ENCODE data around the gene TTC5. TPM values are rescaled to one million over a fixed set of nuclear protein-coding genes. Genes with fewer than 3 reads are reported as not detected.
"Not testable (repeated sequence)": the region's sequence is repeated elsewhere in the genome, so short reads cannot be mapped to it uniquely, and the experiment has no call there.

The TTC5 gene
- 13.4 and 15.3 TPM in 2 replicates for total RNA-seq (2014; rRNA removed; shearing (Covaris generic))

- H3K27me3 ChIP-seq (ENCODE audit: control insufficient read depth, insufficient read depth, low read length), result no peaks in the 10 kb centered on the region
- H3K36me3 ChIP-seq (replicated peaks; ENCODE audit: control insufficient read depth, insufficient read depth, low read length), result peaks cover 4% of the 10 kb centered on the region
- peak; percentile 88 for DNase-seq
These were observed at the start of gene TTC5 for GRCh38 chr14:20305265-20306078. Gene TTC5 (minus strand): TSS chr14:20305951. CDS start chr14:20305937, 14 bp downstream.

GRCh38 chr14:20350860-20351259 lies 45.1 kb upstream of the TTC5 start:
- Histone ChIP-seq H3K4me3 (ENCODE audit: insufficient read depth, low read depth, low read length) (no peak overlapping the region), H3K27me3 (ENCODE audit: control insufficient read depth, insufficient read depth, low read length) (no peaks in the 10 kb centered on the region), H3K36me3 (replicated peaks; ENCODE audit: control insufficient read depth, insufficient read depth, low read length) (peaks cover 22% of the 10 kb centered on the region)
- no peak for DNase-seq

More at GRCh38 chr14:20305265-20306078, at the start of gene TTC5:
- H3K4me3 ChIP-seq (ENCODE audit: insufficient read depth, low read depth, low read length), result peak within 1 kb of the TSS; percentile 65

GRCh38 chr14:20350282-20350681 lies 44.5 kb upstream of the TTC5 start:
- Histone ChIP-seq H3K4me3 (ENCODE audit: insufficient read depth, low read depth, low read length) (no peak overlapping the region), H3K27me3 (ENCODE audit: control insufficient read depth, insufficient read depth, low read length) (no peaks in the 10 kb centered on the region), H3K36me3 (replicated peaks; ENCODE audit: control insufficient read depth, insufficient read depth, low read length) (peaks cover 27% of the 10 kb centered on the region)
- no peak for DNase-seq

- peaks cover 26% of the 10 kb centered on the region for H3K36me3 ChIP-seq (replicated peaks; ENCODE audit: control insufficient read depth, insufficient read depth, low read length)
- H3K4me3 ChIP-seq (ENCODE audit: insufficient read depth, low read depth, low read length), result no peak overlapping the region
- no peak for DNase-seq
These were observed 42.0 kb upstream of the TTC5 start for GRCh38 chr14:20347747-20348146.

GRCh38 chr14:20346713-20347112 lies 41.0 kb upstream of the TTC5 start:
- H3K36me3 ChIP-seq (replicated peaks; ENCODE audit: control insufficient read depth, insufficient read depth, low read length), result peaks cover 20% of the 10 kb centered on the region
- no peak overlapping the region for H3K4me3 ChIP-seq (ENCODE audit: insufficient read depth, low read depth, low read length)
- no peak for DNase-seq
- no peaks in the 10 kb centered on the region for H3K27me3 ChIP-seq (ENCODE audit: control insufficient read depth, insufficient read depth, low read length)

More at GRCh38 chr14:20347747-20348146, 42.0 kb upstream of the TTC5 start:
- H3K27me3 ChIP-seq (ENCODE audit: control insufficient read depth, insufficient read depth, low read length), result no peaks in the 10 kb centered on the region

- DNase-seq, result no peak
- peaks cover 18% of the 10 kb centered on the region for H3K36me3 ChIP-seq (replicated peaks; ENCODE audit: control insufficient read depth, insufficient read depth, low read length)
- no peak overlapping the region for H3K4me3 ChIP-seq (ENCODE audit: insufficient read depth, low read depth, low read length)
- no peaks in the 10 kb centered on the region for H3K27me3 ChIP-seq (ENCODE audit: control insufficient read depth, insufficient read depth, low read length)
These were observed 39.6 kb upstream of the TTC5 start for GRCh38 chr14:20345366-20345765.

GRCh38 chr14:20343862-20344220 lies 38.1 kb upstream of the TTC5 start:
- DNase-seq, result no peak
- peaks cover 13% of the 10 kb centered on the region for H3K36me3 ChIP-seq (replicated peaks; ENCODE audit: control insufficient read depth, insufficient read depth, low read length)
- no peaks in the 10 kb centered on the region for H3K27me3 ChIP-seq (ENCODE audit: control insufficient read depth, insufficient read depth, low read length)
- H3K4me3 ChIP-seq (ENCODE audit: insufficient read depth, low read depth, low read length), result peak overlapping the region; percentile 78

GRCh38 chr14:20343092-20343861 lies 37.5 kb upstream of the TTC5 start, which contains the start of gene PARP2:
Gene PARP2 (plus strand): TSS chr14:20343635. CDS start chr14:20343642, 7 bp downstream.
- H3K27me3 ChIP-seq (ENCODE audit: control insufficient read depth, insufficient read depth, low read length), result no peaks in the 10 kb centered on the region
- peak within 1 kb of the TSS; percentile 78 for H3K4me3 ChIP-seq (ENCODE audit: insufficient read depth, low read depth, low read length)
- peaks cover 12% of the 10 kb centered on the region for H3K36me3 ChIP-seq (replicated peaks; ENCODE audit: control insufficient read depth, insufficient read depth, low read length)
- DNase-seq, result peak; percentile 96

GRCh38 chr14:20341646-20342045 lies 35.9 kb upstream of the TTC5 start:
- Histone ChIP-seq H3K4me3 (ENCODE audit: insufficient read depth, low read depth, low read length) (peak overlapping the region; percentile 60), H3K27me3 (ENCODE audit: control insufficient read depth, insufficient read depth, low read length) (no peaks in the 10 kb centered on the region), H3K36me3 (replicated peaks; ENCODE audit: control insufficient read depth, insufficient read depth, low read length) (peaks cover 7% of the 10 kb centered on the region)
- no peak for DNase-seq

GRCh38 chr14:20341032-20341431 lies 35.3 kb upstream of the TTC5 start:
- H3K27me3 ChIP-seq (ENCODE audit: control insufficient read depth, insufficient read depth, low read length); H3K36me3 ChIP-seq (replicated peaks; ENCODE audit: control insufficient read depth, insufficient read depth, low read length); DNase-seq; H3K4me3 ChIP-seq (ENCODE audit: insufficient read depth, low read depth, low read length): not testable (repeated sequence)

- no peaks in the 10 kb centered on the region for H3K27me3 ChIP-seq (ENCODE audit: control insufficient read depth, insufficient read depth, low read length)
- H3K4me3 ChIP-seq (ENCODE audit: insufficient read depth, low read depth, low read length), result no peak overlapping the region
- H3K36me3 ChIP-seq (replicated peaks; ENCODE audit: control insufficient read depth, insufficient read depth, low read length), result peaks cover 1% of the 10 kb centered on the region
- DNase-seq, result no peak
These were observed 28.3 kb upstream of the TTC5 start for GRCh38 chr14:20334017-20334416.

- DNase-seq, result no peak
These were observed 27.7 kb upstream of the TTC5 start for GRCh38 chr14:20333494-20333841.

GRCh38 chr14:20332788-20333493 lies 27.2 kb upstream of the TTC5 start, which contains the start of gene CCNB1IP1:
Gene CCNB1IP1 (minus strand): TSS chr14:20333279. CDS start chr14:20316523, 16,756 bp downstream.
- peak within 1 kb of the TSS; percentile 71 for H3K4me3 ChIP-seq (ENCODE audit: insufficient read depth, low read depth, low read length)

More at GRCh38 chr14:20333494-20333841, 27.7 kb upstream of the TTC5 start:
- peaks cover 7% of the 10 kb centered on the region for H3K36me3 ChIP-seq (replicated peaks; ENCODE audit: control insufficient read depth, insufficient read depth, low read length)
- H3K4me3 ChIP-seq (ENCODE audit: insufficient read depth, low read depth, low read length), result no peak overlapping the region; the same call in 1 of the 2 replicates
- no peaks in the 10 kb centered on the region for H3K27me3 ChIP-seq (ENCODE audit: control insufficient read depth, insufficient read depth, low read length)

GRCh38 chr14:20332431-20332787 lies 26.7 kb upstream of the TTC5 start:
- Histone ChIP-seq H3K4me3 (ENCODE audit: insufficient read depth, low read depth, low read length) (peak overlapping the region; percentile 71), H3K27me3 (ENCODE audit: control insufficient read depth, insufficient read depth, low read length) (no peaks in the 10 kb centered on the region), H3K36me3 (replicated peaks; ENCODE audit: control insufficient read depth, insufficient read depth, low read length) (peaks cover 10% of the 10 kb centered on the region)
- DNase-seq, result no peak

More at GRCh38 chr14:20332788-20333493, 27.2 kb upstream of the TTC5 start, which contains the start of gene CCNB1IP1:
- Histone ChIP-seq H3K27me3 (ENCODE audit: control insufficient read depth, insufficient read depth, low read length) (no peaks in the 10 kb centered on the region), H3K36me3 (replicated peaks; ENCODE audit: control insufficient read depth, insufficient read depth, low read length) (peaks cover 8% of the 10 kb centered on the region)
- peak; percentile 88 for DNase-seq

Measured in H7 (cell line).